HG02938 (cell line): ENCODE measurements around the gene SKI.

Experiments used
- ATAC-seq: cut with Tn5 transposase; IDR thresholded peaks from one replicate; pipeline ENCODE4 v1.9.1; 2021; ENCODE audit warnings: mild to moderate bottlenecking, moderate library complexity; ENCODE audit not compliant: unreplicated experiment

Gene SKI

GRCh38 chr1:2334366-2334765 lies 106.2 kb downstream of the SKI start:
- no peak for ATAC-seq

DNA sequence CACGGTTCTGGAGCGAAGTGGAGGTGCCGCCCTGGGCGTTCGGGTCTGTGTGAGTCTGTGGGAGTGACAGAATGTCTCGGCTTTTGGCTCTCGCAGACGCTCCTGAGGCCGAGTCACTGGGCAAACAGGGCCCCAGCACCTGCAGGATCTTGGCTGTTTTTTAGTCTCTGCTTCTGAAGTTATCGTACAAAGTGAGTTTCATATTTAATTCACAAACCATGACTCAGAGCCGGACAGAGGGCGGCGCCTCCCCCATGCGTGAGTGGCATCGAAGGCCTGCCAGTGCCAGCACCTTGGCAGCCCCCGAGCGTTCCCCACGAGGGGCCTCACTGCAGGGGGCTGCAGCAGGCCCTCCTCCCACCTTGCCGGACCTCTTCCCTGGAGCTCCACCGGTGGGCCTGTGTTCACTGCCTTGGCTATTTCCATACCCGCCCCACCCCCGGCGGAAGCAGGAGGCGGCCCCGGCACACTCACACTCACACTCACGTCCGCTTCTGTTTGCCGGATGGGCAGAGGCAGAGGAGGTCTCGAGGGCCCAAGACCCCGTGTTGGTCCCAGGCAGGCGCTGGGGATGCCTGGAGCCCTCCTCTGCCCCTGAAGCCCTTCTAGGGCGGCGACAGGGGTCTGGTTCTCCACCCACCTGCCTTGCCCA lies 106.9 kb downstream of the SKI start:
- ATAC-seq: no peak

GRCh38 chr1:2335721-2336455 lies 107.8 kb downstream of the SKI start:
- no peak for ATAC-seq

DNA sequence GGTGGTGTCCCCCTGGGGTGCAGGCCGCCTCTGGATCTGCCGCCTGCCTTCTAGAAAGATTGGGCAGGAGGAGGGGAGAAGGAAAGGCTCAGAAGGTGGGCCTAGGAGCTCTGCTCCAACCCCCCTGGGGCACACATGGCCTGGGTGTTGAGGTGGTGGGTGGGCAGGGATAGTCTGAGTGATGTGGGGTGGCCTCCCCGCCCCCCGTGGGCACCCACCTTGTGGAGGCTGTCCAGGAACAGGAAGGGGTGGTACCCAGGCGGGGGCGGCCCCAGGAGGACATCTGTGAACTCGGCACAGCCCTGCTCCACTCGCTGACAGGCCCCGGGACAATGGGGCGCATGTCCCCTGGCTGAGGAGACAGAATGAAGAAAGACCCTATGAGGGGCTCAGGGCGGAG lies 108.4 kb downstream of the SKI start:
- no peak for ATAC-seq

DNA sequence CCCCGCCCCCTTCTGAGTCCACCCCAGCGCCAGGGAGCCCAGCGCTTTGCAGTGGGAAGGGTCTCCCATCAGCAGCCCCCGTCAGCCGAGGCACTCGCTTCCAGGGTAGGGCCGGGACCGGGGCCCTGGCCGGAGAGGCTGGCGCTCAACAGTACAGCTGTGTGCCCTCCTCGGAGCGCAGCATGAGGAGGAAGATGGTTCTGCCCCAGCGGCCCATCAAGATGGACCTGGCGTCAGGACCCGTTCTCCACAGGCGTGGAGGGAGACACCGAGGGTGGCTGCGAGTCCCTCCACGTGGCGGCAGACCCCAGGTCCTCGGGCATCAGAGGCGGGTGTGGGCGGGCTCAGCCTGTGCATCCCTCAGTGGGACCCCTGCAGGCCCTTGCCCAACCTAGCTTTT lies 109.0 kb downstream of the SKI start:
- ATAC-seq: no peak

DNA sequence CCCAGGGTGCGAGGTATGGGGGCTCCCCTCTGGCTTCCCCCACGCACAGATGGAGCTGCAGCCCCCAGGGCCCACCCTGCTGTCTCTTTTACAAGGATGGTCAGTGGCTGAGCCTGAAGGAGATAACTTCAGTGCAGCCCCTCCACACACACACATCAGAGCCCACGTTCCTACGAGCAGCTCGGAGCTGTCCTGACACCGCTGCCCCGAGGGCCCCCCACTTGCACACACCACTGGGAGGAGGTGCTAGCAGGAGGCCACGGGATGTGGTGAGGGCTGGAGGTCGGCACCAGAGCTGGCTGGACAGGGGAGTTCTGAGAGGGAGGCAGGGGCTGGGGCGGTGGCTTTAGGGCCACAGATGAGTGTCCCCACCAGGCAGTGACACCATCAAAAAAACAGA lies 109.4 kb downstream of the SKI start:
- ATAC-seq: no peak

DNA sequence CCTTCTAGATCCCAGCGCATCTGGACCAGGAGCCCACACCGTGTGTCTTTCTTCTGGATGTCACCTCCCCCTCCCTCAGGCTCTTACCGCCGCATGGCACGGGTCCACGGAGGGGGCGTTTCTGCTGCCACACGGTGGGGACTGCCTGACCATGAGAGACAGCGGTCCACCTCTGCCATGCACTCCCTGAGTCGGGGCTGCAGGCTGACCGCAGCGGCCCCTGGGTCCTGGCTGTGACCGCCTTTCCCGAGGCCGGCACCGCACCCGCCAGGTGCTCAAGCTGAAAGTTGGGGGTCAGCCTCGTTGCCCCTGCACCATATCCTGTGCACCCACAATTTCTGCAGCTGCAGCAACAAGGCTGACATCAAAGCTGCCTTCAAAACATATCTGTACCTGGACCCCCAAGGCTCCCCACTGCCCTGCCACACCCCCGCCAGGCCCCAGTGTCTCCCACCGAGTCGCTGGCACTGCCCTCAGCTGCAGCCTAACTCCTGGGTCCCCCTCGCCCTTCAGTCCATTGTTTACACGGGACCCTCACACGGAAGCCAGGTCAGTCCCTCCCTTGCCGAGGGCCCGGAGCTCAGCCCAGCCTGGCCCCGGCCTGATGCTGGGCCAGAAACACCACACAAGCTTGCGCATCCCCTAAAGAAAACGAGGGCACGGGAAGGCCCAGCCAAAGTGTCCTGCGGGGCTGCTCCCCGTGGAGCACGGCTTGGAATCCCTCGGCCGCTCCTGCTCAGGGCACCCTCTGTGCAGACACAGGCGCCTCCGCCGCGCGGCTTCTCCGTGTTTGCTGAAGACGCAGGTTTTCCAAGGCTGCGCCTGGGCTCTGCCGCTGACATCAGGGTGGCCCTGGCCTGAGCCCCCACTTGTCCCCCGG lies 111.3 kb downstream of the SKI start:
- ATAC-seq: no peak

- no peak for ATAC-seq
Measured at GRCh38 chr1:2340086-2340917, 112.2 kb downstream of the SKI start.

DNA sequence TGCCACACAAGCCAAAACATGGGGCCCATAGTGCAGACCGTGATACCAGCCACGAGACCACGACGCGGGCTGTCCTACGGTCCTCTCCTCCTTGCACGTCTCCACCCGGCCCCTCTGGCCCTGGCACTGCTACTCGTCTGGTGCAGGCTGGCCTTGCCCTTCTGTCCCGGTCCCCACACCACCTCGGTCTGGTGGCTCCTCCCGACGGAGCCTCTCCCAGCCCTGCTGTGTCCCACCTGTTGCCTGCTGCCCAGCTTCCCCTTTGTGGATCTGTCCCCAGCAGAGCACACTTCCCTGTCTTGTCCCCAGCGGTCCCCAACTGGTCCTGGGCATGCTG lies 112.8 kb downstream of the SKI start:
- ATAC-seq: no peak

DNA sequence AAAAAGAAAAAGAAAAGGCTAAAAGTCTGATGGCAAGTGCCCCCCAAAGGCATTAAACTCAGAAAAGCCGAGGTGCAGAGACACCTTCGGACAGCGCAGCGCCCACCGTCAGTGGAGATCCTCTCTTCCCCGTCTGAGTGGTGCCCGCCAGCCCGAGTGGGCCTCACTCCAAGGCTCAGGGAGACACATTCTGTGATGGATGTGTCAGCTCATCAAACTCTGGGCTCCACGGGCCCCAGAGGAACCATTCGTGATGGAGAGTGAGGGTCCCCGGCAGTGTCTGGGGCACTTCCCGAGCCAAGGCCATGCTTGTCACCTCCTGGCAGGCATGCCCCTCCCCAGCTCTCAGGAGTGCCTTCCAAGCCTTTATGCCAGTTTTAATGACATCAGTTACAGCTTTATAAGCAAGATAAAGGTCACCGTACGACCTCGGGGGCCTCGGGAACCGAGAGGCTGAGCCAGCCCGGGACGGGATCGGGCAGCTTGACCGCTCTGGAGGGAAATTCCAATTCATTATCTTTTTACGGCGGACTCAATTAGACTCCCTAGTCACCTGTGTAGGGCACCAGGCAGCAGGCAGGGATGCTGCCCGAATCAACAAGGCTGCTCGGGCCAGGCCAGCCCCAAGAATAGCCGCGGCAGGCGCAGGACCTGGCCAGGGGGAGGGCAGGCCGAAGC lies 113.7 kb downstream of the SKI start:
- ATAC-seq: no peak

- ATAC-seq: no peak
Measured at GRCh38 chr1:2342384-2343022, 114.4 kb downstream of the SKI start.

DNA sequence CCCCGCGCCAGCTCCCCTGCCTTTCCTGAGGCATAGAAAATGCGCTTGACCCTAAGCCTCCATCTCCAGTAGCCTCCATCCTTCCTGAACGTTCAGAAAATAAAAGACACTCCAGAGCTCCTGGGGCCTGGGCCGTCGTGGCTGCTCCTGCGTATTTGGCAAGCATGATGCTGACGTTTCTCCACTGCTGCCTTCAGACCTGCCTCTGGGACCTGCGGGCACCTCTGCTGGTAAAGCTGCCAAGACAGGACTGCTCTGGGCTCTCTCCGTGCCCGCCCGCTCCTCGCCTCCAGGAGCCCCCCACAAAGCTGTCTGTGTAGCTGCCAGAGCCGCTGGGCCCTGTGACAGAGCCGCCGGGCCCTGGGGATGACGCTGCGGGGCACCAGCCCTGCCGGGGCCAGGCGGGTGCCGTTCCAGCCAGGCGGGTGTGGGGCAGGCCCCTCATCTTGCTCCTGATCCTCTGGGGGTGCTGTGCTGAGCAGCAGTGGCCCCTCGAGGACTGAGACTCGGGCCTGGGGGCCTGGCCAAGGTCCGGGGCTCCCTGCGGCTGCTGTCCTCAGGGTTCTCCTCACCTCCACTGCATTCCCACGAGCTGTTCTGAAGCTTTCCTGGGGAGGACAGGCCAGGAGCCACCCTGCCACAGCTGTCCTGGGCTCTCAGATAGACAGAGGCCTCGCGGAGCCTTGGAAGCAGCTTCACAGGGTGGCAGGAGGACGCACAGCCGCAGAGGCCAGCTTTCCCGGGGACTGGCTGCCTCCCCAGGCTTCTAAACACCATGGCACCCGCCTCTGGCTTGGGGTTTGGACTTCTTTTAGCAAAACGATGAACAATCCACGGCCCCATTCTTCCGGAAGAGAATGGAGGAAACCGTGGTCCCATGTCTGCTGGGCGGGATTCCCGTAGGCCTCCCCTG lies 115.2 kb downstream of the SKI start:
- ATAC-seq: no peak

GRCh38 chr1:2344121-2344681 lies 116.1 kb downstream of the SKI start:
- ATAC-seq: no peak

DNA sequence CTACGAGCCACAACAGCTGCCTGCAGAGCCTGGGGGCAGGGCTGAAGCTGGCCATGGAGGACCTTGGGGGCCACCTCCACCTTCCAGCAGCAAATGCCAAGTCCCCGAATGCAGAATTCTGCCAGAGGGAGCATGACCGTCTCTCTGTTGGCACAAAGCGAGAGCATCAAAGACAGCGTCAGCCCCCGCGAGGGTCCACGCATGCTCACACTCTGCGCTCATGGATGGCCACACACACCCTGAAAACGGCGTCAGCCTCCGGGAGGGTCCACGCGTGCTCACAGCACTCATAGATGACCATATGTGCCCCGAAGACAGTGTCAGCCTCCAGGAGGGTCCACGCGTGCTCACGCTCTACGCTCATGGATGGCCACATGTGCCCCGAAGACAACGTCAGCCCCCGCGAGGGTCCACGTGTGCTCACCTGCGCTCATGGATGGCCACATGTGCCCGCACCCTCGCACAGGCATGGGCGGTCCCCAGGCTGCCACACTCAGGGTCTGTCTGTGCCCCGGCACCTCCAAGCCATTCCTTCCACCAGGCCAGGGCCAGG lies 116.7 kb downstream of the SKI start:
- ATAC-seq: no peak

DNA sequence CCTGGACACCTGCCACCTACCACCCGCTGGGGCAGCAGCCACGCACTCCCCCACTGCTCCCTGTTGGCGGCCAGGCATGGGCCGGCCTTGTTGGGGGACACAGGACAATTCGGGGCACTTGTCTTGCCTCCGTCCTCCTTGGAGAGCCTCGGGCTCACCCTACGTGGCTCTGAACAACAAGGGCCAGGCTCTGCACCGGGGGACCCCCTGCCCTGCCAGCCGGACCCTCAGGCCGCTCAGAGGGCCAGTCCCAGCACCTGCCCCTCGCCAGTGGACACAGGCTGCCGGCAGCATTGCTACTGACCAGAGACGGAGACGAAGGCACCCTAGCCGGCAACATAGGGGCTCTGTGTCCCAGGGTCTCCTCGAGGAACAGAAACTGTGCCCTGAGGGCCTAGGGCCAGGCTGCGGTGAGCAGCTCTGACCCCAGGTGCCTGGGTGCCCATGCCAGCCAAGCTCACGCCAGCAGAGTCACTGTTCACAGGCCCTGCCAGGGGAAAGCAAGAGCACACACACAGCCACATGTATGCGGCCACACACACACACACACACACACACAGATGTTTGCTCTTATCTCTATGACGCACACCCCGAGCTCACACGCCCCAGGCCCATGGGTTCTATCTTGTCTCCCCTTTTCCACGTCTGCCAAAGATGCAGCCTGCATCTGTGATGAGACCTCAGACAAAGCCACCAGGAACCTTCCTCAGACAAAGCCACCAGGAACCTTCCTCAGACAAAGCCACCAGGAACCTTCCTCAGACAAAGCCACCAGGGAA lies 117.4 kb downstream of the SKI start:
- no peak for ATAC-seq

DNA sequence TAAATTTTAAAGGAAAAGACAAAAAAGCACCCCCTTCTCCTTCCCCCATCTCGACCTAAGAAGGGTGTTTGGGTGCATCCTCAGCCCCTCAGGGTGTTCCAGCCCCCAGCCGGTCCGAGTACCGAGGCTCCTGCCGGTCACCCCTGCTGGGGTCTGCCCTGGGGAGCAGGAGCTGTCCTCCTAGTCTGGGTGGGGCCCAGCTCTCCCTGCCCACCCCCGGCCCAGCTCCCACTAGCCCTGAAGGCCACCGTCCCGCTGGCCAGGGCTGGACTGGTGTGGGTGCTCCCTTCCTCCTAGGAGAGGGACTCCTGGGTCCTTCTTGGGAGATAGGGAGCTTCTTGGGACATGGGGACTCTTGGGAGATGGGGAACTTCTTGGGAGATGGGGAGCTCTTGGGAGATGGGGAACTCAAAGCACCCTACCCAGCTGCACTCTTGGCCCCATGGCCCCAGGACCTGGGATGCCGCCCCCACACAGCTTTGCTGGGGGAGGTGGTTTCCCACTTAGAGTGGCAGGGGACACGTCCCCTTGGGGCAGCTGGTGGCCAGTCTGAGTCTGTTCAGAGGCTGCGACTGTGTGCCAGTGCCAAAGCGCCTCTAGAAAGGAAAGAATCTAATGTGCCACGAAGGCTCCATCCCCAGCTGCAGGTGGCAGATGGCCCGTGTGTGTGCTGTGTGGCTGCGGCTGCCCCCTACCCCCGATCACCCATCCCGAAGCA lies 118.7 kb downstream of the SKI start:
- no peak for ATAC-seq

DNA sequence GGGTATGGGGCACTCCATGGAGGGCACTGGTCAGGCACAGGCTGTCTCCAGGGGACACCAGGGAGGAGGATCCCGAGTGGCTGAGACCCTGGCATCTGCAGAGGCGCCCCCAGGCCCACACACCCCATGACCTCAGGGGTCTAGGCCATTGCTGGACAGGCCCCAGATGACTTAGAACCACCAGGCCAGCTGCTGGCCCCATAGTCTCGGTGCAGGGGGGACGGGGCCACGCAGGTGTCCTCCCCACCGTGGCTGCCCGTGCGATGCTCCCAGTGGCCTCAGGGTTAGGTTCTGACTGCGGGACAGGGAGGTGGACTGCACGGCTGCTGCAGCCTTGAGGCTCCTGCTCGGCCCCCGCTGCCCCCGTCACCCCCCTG lies 119.3 kb downstream of the SKI start:
- ATAC-seq: no peak
